HG02571 (cell line): ENCODE results near the gene C1D.

ENCODE experiments used
- ATAC-seq: cut with Tn5 transposase; IDR thresholded peaks from one replicate; pipeline ENCODE4 v1.9.1; 2021; ENCODE audit warnings: mild to moderate bottlenecking, moderate library complexity; ENCODE audit not compliant: unreplicated experiment

The C1D gene

DNA sequence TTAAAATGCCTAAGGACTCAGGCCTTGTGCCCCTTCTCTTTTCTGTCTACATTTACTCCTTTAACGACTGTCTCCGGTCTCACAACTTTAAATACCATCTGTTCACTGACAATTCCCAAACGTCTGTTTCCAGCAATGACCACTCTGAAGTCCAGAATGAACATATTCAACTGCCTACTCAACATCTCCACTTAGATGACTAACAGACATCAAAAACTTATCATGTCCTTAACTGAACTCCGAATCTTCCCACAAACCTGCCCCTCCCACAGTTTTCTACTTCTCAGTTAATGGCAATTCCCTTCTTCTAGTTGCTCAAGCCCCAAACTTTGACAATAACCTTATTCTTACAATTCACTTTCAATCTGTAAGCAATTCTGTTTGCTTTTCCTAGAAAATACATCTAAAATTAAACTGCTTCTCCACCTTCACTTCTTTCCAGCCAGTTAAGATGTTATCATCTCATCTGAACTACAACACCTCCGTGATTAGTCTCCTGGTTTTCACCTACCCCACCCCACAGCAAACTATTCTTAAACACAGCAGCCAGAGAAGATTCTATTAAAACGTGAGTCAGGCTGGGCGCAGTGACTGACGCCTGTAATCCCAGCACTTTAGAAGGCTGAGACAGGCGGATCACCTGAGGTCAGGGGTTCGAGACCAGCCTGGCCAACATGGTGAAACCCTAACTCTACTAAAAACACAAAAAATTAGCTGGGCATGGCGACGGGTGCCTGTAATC lies 2.8 kb downstream of the C1D start:
- ATAC-seq: no peak

DNA sequence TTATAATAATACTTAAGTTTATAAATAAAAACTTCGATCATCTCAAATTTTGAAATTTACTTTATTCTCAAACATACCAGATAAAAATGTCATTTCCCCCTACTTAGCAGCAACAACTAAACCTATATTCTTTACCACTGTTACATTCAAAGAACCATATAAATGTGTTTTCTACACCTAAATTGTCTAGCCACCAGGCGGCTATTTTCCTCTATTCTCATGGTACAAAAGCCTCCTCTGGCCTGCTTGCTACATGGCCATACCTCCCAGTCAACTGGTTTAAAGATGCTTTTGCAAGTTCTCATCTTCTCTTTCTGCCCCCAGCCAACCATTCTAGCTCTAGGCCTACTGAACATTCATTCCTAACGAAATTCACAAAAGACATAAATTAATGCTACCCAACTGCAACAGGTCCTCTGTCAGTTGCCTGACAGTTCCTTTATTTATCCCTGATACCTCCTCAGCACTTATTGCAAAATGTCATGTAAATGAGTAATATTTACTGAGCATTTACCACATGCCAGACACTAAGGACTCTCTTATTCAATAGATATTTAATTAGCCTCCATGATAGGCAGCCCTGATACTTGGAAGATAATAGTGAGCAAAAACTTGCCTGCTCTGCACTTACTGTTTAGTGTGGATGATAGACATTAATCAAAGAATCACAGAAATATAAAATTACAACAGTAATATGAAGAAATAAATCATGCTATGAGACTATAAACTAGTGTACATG lies 5.0 kb downstream of the C1D start:
- no peak for ATAC-seq

DNA sequence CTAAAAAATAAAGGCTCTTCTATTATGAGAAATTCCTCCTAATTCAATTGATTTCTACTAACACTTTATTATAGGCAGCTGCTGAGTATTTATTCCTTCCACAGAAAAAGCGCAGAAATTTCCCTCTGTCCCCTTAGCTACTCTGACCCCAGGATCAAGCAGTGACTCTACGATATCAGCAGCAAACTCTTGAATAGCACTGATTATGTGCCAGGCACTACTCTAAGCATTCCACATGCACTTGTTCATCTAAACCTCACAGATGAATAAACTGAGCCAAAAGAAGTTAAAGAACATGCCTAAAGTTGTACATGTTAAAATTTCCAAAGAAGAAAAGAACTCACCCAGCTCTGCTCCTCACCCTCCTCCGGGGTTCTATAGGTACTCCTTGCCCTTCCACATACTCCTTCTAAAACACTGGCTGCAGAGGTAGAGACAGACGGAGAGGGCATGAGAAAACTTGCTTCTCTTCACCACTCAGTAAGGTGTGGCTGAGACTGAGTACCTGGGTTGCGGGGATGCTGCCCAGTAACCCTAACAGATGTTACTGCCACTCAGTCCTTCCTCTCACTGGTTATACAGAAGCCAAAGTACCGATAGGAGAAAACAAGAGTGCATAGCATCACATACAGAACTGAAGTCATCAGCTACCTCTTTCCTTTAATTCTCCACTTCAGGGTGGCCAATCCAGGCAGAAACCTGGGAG lies 9.9 kb downstream of the C1D start:
- no peak for ATAC-seq

DNA sequence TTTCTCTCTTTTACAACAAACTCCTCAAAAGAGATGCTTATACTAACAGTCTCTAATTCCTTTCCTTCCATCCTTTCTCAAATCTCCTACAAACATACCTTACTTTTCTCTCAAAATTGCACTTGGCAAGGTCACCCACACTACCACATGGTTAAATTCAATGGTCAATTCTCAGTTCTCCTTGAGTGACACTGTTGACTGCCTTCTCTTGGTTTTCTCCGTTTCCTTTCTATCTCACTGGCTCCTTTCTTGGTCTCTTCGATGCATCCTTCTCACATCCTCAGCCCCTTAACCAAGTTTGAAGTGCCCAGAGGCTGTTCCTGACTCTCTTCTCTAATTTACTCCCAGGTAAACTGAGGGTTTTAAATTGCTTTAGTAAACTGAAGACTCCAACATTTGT lies 12.5 kb downstream of the C1D start:
- ATAC-seq: no peak

DNA sequence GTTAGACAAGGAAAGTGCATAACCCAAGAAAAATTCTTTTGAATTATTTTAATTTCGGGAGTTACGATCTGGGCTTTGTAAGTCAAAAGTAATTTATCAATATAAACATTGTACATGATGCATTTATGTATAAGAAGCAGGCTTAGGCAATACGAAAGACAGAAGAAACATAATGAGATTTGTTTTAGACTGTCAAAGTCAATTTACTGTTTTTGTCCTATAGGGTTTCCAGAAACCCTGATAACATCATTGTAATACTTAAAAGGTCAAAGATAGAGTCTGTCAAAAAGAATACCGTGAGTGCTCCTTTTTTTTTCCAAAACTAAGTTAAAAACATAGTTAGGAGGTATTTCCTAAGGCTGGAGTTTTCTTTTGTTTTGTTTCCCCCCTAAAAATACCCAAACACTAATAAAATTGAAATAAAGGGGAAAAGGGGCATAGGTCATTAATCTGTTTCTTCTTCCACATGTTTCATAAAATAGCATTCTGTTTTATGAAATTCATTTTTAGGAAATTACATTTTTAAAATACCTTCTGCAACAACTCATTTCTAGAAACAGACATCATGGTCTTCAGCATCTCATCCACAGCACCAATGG lies 16.1 kb downstream of the C1D start:
- no peak for ATAC-seq

DNA sequence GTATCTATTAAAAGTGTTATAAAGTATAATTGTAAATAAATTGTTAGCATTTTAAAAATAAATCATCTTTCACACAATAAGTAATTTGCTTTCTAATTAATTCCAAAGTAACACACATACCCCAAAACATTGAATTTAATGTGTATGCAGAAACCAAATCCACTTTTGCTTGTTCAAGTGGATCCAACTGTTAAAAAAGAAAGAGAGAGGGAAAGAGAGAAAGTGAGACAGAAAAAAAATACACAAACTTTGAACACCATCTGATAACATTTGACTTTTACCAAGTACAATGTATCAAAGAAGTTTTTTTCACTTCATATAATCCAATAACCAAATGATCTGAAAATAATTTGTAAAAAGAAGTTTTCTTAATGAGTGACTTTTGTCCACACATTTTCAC lies 16.6 kb downstream of the C1D start:
- no peak for ATAC-seq

DNA sequence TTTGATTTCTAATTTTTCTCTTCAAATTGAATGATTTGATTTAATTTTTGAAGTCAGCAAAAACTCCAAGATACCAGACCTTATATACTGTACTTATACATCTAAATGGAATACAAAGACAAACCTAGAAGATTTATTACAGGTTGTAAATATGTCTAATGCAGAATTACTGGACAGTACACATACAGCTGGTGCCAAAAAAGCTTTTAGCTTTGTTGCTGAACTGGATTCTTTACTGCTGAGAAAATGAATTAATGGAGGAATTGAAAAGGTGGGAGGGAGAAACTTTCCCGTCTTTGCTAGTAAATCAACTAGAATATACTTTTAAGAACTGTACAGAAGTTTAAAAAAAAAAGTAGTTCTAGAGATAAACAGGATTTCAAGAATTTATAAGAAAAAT lies 17.5 kb downstream of the C1D start:
- ATAC-seq: no peak

DNA sequence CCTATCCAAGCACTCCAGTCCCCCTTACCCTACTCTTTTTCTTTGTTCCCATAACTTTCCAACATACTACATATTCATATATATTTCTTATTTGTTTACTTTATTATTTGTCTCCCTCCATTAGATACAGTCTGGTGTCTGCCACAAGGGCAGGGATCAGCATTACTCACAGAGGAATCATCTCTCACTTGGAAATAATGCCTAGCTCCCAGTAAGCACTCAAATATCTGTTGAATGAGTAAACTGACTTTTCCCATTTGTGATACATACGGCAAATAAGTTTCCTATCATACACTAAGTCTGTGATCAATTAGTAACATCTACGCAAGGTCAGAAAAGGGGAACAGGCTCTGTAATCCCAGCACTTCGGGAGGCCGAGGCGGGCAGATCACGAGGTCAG lies 18.7 kb downstream of the C1D start:
- ATAC-seq: no peak

DNA sequence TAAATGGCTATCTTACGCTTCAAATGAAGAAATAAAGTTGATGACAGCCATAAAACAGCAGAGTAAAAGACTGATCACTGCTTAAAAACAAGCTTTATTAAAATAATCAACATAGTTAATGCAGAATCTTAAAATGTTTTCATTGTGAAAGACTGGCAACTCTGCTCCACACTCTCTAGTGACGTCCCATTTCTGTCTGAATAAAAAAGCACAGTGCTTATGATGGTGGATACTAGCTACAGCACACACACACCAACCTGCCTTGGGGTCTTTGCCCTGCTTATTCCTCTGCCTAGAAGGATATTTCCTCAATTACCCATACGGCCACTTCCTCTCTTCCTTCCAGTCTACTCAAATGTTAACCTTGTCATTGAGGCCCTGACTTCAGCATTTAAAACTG lies 19.1 kb downstream of the C1D start:
- no peak for ATAC-seq

DNA sequence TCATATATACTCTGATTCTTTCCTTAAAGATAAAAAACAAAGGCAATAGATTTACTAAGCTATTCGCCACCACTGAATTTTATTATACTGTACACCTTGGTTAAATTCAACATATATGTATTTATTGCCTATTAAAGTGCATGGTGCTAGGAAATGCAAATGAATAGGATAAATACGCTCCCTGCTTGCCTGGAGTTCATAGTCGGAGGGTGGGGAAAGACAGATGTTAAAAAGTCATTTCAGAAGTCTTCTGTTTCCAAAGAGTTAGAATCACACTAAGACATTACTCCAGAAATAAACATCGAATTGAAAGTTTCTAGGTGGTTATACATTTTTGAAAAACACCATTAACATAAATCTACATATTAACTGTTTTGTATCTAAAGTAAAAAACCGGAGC lies 19.8 kb downstream of the C1D start:
- ATAC-seq: no peak

DNA sequence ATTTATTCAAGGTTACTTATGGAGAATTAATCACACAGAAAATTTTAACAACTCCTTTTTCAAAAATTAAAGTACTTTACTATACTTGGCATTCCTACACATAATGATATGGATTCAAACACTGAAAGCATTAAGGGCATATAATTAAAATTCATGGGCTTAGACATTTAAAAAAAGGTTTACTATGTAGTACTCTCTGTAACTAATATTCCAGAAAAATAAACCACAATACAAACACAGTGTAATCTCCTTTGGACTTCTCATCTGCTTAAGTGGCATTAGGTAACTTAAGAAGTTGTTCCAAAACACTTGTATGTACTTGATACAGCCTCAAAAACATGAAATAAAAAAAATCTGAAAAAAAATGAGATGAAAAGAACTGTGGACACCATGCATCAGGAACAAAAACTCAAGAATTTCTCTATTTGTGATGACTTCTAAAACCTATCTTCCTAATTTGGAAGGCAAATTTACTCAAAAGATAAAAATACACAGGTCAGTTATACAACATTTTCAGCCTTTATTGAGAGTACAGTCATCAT lies 21.0 kb downstream of the C1D start:
- no peak for ATAC-seq

DNA sequence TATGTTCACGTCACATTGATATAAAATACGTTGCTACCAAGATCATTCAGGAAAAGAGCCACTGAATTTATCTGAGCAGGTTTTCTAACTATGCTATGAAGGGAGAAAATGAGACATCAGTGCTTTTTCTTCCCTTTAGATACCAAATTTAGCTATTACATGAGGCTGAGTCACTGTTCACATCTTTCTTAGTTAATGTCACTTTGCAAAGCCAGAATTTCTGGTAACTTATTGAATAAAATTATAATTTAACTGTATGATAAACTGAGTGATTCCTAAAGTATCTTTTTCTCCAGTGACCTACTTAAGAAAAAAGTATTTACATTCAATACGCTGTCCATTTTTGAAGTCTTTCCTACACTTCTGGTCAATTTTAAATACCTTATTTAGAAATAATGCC lies 22.7 kb downstream of the C1D start:
- ATAC-seq: no peak

DNA sequence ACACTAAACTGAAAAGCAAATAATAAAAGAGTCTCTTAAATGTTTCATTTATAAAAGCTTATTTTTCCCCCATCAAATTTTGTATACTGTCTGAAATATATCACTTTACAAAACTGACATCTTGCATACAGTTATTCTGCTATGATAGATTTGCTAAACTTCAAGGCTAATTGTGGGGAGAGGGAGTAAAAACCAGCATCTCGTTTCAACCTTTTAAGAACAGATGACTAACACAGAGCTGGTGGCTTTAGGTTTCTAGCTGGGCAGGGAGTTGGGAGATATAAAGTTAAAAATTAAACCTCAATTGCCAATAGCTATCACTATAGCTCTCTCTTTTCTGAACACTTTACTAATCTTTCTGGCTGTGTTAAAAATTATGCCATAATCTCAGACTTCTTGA lies 23.5 kb downstream of the C1D start:
- ATAC-seq: no peak

DNA sequence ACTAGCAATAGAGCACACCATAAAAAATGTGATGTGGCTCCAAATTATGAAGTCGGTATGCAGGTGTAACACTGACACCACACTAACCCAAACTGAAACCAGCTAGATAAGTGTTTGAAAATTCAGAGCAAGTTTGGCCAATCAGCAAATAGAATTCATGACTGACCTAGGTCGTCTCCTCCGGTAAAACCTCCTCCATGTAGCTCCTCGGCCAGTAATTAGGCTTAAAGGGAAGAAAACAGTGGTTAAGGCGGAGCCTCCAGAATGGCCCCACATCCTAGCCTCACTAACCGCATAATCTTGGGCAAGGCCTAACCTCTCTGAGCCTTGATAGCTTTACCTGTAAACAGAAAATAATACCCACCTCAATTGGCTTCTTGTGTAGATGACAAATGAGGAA lies 30.1 kb downstream of the C1D start:
- ATAC-seq: no peak

DNA sequence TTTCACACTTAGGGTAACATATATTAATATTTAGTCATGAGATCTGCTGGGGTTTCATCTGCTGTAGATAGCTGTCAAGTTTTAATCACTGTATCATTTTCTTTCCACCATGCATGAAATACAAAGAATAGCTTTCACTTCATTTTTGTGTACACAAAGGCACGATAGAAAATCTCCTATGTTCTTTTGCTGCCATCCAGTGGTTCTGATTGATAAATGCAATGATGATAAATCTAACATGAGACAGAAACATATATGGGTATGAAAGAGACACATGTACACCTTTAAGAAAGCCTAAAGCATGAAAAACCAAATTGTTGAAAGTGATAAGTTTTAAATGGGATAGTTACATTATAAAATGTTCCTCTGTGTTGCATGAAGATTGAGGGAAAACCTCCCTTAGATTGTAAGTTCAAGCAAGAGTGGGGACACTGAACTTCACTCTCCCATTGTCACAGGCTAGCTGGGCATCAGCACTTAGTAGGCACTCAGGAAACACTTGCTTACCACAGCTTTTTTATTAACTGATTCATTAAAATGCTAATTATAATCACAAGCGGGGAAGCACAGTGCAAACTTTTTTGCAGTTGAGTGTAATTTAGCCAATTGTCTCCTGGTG lies 31.2 kb downstream of the C1D start:
- no peak for ATAC-seq

DNA sequence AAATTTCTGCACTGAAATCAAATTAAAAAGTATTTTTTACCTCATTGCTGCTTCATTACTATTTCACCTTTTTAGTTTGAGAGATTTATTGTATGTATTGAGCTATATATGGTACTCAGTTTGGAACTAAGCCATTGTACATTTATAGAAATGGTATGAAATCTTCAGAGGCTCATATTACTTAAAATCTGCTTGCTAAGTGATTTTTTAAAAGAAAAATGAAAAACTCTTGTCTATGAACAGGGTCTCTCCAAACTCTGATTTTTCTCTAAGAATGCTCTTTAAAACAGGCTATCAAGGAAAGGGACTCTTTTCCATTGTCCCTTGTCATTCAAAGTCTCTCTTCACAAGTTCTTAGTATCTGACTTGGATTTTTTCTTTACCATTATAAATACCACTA lies 31.8 kb downstream of the C1D start:
- no peak for ATAC-seq

DNA sequence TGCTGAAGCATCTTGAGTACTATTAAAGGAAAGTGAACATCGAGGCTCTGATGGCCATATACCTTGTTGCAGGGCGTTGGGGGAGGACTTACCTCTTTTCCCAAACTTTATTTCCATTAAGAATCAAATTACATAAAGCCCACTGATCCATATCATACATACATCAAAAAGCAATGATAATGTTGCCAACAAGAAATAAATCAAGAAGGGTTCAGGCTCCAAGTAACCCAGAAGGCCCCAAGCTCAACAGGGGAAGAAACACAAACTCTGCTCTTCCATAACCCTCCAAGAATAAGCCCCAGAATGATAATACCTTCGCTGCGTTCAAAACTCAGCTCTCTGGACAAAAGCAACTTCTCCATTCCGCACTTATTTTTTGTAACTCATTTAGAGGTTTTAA lies 32.3 kb downstream of the C1D start:
- no peak for ATAC-seq

DNA sequence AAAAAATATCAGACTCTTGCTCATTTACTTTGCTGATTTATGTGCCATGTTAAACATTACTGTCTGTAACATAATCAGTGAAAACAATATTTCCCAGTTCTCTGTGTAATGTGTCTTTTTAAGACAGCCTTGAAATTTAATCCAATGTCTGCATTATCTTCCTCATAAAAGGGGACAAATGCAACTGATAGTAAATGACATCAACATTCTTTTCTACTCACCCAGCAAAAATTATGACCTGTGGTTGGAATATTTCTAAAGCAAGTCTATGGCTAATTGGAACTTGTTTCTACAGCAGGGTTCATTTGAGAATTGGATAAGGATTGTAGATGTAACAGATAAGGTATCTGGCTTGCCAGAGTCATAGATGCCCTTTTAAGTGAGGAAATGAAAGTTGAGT lies 34.8 kb downstream of the C1D start:
- ATAC-seq: no peak

DNA sequence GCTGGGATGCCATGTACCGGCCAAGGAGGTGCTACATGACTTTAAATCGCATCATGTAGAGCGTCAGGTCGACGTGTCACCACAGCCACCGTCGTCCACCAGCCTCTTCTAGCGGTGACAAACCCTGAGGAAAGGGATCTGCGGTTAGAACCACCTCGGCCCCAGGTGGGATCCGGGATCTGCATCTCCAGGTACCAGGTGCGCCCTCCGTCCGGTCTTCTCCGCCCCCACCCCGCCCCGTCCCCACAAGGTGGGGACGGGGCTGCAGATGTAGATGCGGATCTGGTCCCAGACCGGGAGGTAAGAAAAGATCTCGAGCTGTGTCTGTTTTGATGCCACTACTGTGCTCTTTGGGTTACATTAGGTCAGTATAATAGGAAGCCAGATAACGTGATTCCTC lies 38.4 kb downstream of the C1D start:
- no peak for ATAC-seq

DNA sequence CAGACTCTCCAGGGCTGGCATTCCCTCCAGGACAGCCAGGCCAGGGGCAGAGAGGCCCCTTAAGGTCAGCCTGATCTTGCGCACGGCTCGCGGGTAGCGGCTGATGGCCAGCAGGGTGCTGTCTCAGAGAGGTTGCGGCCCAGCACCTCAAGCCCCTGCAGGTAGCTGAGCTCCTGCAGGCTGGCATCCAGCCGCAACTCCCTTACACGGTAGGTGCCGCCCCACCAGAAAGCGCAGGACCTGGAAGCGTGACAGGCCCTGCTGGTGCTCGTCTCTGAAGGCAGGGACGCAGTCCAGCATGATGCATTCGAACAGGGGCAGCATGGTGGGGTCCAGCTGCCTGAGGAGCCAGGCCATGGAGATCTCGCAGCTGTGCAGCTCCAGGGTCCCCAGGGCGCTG lies 38.9 kb downstream of the C1D start:
- ATAC-seq: no peak

DNA sequence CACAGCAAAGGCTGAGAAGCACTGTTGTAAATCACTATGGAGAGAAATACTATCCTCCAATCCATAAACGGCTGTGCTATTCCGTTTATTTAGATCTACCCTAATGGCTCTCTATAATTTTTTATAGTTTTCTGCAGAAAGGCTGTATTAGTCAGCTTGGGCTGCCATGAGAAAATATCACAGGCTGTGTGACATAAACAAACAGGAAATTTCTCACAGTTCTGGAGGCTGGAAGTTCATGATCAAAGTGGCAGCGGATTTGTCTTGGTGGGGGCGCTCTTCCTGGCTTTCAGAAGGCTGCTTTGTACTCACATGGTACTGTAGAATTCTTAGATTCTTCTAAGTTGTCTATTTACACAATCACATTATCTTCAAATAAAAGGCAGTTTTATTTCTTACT lies 44.1 kb downstream of the C1D start:
- ATAC-seq: no peak
